ENCODE data around the gene PRR5L.

PRR5L gene

DNA sequence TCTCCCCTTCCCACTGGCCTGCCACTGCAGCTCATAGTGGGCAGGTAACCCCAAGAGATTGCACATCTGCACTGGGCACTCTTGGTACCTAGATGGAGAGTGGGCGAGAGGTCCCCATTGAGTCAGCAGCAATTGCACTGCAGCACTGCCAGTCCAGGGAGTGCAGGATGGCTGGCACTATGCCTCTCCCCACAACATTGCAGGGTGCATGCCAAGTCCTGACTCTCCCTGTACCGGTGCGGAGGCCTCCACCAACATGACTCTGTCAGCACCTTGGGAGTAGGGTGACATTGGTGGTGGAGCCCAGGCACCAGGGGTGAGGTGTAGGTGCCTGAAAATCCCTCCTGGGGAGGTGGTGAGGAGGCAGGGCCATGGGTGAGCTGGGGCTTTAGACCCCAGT lies 131.8 kb downstream of the PRR5L start:
- ChIA-PET CTCF (interaction anchor here (1.0 kb wide), 1 partner anchor 42 kb away, joined by 4 read pairs; no protein-coding TSS in a partner anchor), POLR2A (interaction anchor here (0.8 kb wide), 1 partner anchor 28 kb away, joined by 3 read pairs; no protein-coding TSS in a partner anchor)
- Histone ChIP-seq H3K9me3 (ENCODE audit: control insufficient read depth, insufficient read depth, low read depth, low read length) (no peaks in the 10 kb centered on the region), H3K27ac (ENCODE audit: extremely low read depth, low read depth, low read length) (no peak overlapping the region), H3K36me3 (ENCODE audit: control insufficient read depth in 2 of 2, insufficient read depth in 1 of 2, low read length in 2 of 2) (no peaks in the 10 kb centered on the region), H3K4me3 (ENCODE audit: low read depth, low read length) (no peak overlapping the region), H3K4me1 (ENCODE audit: control insufficient read depth, insufficient read depth, low read length) (no peaks in the 10 kb centered on the region)
- TF ChIP-seq ZNF16 (tag by site-specific recombination; IDR thresholded peaks at IDR 0.05; ENCODE audit: low read depth): no peak

DNA sequence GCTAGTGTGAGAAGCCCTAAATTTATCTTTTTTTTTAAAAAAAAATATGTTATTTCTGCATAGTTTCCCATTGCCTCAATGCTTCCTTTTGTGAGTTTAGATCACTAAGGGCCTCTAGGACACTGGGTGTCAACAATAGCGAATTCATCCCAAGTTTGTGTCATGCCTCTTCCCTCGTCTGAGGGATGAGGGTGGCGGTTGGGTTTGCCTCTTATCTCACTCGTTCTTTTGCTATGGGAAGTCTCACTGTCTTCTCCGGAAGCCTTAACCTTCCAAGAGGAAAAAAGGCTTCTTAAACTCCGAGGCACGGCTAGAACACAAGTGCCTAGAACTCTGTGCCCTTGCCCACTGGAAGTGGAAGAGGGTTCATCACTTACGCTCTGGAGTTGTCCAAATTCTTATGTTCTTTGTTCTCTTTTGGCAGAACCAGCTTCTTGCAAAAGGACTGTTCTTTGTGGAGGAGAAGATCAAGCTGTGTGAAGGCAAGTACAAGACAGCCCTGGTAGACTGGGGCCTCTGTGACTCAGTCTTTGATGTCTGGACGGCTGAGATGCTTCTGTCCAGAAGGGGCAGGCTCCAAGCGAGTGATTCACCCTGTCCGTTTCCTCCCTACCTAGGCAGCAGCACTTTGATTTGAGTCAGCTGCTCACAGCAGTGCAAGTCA lies 135.5 kb downstream of the PRR5L start:
- Histone ChIP-seq H3K36me3 (ENCODE audit: control insufficient read depth in 2 of 2, insufficient read depth in 1 of 2, low read length in 2 of 2) (no peaks in the 10 kb centered on the region), H3K27ac (ENCODE audit: extremely low read depth, low read depth, low read length) (no peak overlapping the region), H3K9me3 (ENCODE audit: control insufficient read depth, insufficient read depth, low read depth, low read length) (no peaks in the 10 kb centered on the region), H3K4me3 (ENCODE audit: low read depth, low read length) (no peak overlapping the region), H3K4me1 (ENCODE audit: control insufficient read depth, insufficient read depth, low read length) (no peaks in the 10 kb centered on the region)
- POLR2A ChIA-PET: interaction anchor here (0.6 to 1.2 kb wide), 2 partner anchors 25 to 47 kb away, joined by 3 to 7 read pairs; no protein-coding TSS in a partner anchor
- TF ChIP-seq, protein P1, sequence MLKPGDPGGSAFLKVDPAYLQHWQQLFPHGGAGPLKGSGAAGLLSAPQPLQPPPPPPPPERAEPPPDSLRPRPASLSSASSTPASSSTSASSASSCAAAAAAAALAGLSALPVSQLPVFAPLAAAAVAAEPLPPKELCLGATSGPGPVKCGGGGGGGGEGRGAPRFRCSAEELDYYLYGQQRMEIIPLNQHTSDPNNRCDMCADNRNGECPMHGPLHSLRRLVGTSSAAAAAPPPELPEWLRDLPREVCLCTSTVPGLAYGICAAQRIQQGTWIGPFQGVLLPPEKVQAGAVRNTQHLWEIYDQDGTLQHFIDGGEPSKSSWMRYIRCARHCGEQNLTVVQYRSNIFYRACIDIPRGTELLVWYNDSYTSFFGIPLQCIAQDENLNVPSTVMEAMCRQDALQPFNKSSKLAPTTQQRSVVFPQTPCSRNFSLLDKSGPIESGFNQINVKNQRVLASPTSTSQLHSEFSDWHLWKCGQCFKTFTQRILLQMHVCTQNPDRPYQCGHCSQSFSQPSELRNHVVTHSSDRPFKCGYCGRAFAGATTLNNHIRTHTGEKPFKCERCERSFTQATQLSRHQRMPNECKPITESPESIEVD (tag by site-specific recombination; IDR thresholded peaks at IDR 0.05): no peak
- TF ChIP-seq WT1 (tag by site-specific recombination; IDR thresholded peaks at IDR 0.05) (no peak), ZNF843 (tag by site-specific recombination; IDR thresholded peaks at IDR 0.05) (no peak), MZF1 (tag by site-specific recombination; IDR thresholded peaks at IDR 0.05; ENCODE audit: borderline replicate concordance) (no peak), GFI1B (tag by site-specific recombination; IDR thresholded peaks at IDR 0.05) (no peak)
- TF ChIP-seq, protein P2, sequence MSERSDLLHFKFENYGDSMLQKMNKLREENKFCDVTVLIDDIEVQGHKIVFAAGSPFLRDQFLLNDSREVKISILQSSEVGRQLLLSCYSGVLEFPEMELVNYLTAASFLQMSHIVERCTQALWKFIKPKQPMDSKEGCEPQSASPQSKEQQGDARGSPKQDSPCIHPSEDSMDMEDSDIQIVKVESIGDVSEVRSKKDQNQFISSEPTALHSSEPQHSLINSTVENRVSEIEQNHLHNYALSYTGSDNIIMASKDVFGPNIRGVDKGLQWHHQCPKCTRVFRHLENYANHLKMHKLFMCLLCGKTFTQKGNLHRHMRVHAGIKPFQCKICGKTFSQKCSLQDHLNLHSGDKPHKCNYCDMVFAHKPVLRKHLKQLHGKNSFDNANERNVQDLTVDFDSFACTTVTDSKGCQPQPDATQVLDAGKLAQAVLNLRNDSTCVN (tag by site-specific recombination; optimal IDR thresholded peaks at IDR 0.05): no peak
- CTCF ChIA-PET: interaction anchor here (0.6 to 1.3 kb wide), 5 partner anchors 9 to 649 kb away, joined by 3 to 4 read pairs (median 3); no protein-coding TSS in a partner anchor

DNA sequence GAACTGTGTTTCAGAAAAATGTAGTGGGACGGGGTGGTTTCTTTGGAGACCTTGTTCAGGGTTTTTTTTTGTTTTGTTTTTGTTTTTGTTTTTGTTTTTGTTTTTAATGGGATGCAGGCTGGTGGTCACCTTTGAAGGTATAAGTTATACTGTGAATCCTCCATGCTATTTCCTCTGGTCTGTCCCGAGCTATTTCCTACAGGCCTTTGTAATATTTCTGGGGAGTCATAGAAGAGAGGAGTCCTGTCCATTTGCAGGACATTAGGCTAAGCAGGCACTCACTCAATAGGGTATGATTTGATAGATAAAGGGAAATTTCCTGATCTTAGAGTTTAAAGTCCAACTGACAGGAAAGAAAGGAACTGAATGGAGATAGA lies 136.0 kb downstream of the PRR5L start:
- H3K27ac ChIP-seq (ENCODE audit: extremely low read depth, low read depth, low read length): no peak overlapping the region
- no peaks in the 10 kb centered on the region for H3K9me3 ChIP-seq (ENCODE audit: control insufficient read depth, insufficient read depth, low read depth, low read length)
- H3K4me3 ChIP-seq (ENCODE audit: low read depth, low read length): no peak overlapping the region
- no peaks in the 10 kb centered on the region for H3K36me3 ChIP-seq (ENCODE audit: control insufficient read depth in 2 of 2, insufficient read depth in 1 of 2, low read length in 2 of 2)
- ChIA-PET POLR2A (interaction anchor here (0.6 to 1.2 kb wide), 2 partner anchors 24 to 48 kb away, joined by 3 to 7 read pairs; no protein-coding TSS in a partner anchor), CTCF (interaction anchor here (0.6 to 1.3 kb wide), 4 partner anchors 9 to 649 kb away, joined by 3 to 4 read pairs (median 3); no protein-coding TSS in a partner anchor)
- H3K4me1 ChIP-seq (ENCODE audit: control insufficient read depth, insufficient read depth, low read length): no peaks in the 10 kb centered on the region
- TF ChIP-seq ZNF174 (tag by site-specific recombination; IDR thresholded peaks at IDR 0.05) (no peak), ZBTB8A (tag by site-specific recombination; IDR thresholded peaks at IDR 0.05) (no peak), HOXA7 (CRISPR knock-in tag; IDR thresholded peaks at IDR 0.05; ENCODE audit: borderline replicate concordance) (no peak), ZNF768 (tag by site-specific recombination; IDR thresholded peaks at IDR 0.05) (no peak), ZNF473 (tag by site-specific recombination; IDR thresholded peaks at IDR 0.05) (no peak)
- TF ChIP-seq, protein P3, sequence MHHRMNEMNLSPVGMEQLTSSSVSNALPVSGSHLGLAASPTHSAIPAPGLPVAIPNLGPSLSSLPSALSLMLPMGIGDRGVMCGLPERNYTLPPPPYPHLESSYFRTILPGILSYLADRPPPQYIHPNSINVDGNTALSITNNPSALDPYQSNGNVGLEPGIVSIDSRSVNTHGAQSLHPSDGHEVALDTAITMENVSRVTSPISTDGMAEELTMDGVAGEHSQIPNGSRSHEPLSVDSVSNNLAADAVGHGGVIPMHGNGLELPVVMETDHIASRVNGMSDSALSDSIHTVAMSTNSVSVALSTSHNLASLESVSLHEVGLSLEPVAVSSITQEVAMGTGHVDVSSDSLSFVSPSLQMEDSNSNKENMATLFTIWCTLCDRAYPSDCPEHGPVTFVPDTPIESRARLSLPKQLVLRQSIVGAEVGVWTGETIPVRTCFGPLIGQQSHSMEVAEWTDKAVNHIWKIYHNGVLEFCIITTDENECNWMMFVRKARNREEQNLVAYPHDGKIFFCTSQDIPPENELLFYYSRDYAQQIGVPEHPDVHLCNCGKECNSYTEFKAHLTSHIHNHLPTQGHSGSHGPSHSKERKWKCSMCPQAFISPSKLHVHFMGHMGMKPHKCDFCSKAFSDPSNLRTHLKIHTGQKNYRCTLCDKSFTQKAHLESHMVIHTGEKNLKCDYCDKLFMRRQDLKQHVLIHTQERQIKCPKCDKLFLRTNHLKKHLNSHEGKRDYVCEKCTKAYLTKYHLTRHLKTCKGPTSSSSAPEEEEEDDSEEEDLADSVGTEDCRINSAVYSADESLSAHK (tag by site-specific recombination; IDR thresholded peaks at IDR 0.05): no peak
- TF ChIP-seq, protein P4, sequence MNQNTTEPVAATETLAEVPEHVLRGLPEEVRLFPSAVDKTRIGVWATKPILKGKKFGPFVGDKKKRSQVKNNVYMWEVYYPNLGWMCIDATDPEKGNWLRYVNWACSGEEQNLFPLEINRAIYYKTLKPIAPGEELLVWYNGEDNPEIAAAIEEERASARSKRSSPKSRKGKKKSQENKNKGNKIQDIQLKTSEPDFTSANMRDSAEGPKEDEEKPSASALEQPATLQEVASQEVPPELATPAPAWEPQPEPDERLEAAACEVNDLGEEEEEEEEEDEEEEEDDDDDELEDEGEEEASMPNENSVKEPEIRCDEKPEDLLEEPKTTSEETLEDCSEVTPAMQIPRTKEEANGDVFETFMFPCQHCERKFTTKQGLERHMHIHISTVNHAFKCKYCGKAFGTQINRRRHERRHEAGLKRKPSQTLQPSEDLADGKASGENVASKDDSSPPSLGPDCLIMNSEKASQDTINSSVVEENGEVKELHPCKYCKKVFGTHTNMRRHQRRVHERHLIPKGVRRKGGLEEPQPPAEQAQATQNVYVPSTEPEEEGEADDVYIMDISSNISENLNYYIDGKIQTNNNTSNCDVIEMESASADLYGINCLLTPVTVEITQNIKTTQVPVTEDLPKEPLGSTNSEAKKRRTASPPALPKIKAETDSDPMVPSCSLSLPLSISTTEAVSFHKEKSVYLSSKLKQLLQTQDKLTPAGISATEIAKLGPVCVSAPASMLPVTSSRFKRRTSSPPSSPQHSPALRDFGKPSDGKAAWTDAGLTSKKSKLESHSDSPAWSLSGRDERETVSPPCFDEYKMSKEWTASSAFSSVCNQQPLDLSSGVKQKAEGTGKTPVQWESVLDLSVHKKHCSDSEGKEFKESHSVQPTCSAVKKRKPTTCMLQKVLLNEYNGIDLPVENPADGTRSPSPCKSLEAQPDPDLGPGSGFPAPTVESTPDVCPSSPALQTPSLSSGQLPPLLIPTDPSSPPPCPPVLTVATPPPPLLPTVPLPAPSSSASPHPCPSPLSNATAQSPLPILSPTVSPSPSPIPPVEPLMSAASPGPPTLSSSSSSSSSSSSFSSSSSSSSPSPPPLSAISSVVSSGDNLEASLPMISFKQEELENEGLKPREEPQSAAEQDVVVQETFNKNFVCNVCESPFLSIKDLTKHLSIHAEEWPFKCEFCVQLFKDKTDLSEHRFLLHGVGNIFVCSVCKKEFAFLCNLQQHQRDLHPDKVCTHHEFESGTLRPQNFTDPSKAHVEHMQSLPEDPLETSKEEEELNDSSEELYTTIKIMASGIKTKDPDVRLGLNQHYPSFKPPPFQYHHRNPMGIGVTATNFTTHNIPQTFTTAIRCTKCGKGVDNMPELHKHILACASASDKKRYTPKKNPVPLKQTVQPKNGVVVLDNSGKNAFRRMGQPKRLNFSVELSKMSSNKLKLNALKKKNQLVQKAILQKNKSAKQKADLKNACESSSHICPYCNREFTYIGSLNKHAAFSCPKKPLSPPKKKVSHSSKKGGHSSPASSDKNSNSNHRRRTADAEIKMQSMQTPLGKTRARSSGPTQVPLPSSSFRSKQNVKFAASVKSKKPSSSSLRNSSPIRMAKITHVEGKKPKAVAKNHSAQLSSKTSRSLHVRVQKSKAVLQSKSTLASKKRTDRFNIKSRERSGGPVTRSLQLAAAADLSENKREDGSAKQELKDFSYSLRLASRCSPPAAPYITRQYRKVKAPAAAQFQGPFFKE (tag by site-specific recombination; IDR thresholded peaks at IDR 0.05; ENCODE audit: borderline replicate concordance): no peak
- TF ChIP-seq, protein P1 (tag by site-specific recombination; IDR thresholded peaks at IDR 0.05): no peak

All from HEK293 (cell line).